DOHH2 (cell line): ENCODE measurements around the gene TRIP4.

ENCODE experiments used
- H3F3A ChIP-seq: fragments of 200-600 bp; sonication (generic), shearing (Covaris generic); 2 replicates; pipeline ENCODE4 v1.6.0; 2016; ENCODE audit warnings: antibody characterized with exemption, mild to moderate bottlenecking; ENCODE audit not compliant: control insufficient read depth, insufficient read depth
- H3K27ac ChIP-seq: fragments of 200-600 bp; sonication (generic); 2 replicates; pipeline ENCODE4 v1.5.1; 2014; ENCODE audit warnings: low read depth, mild to moderate bottlenecking, low read length, moderate library complexity
- H3K27me3 ChIP-seq: fragments of 200-600 bp; sonication (generic); 2 replicates; pipeline ENCODE4 v1.6.1; 2014; ENCODE audit warnings: mild to moderate bottlenecking, low read length, mixed read lengths; ENCODE audit not compliant: control insufficient read depth
- H3K36me3 ChIP-seq: fragments of 200-600 bp; sonication (generic); 2 replicates; pipeline ENCODE4 v1.6.1; 2014; ENCODE audit warnings: mild to moderate bottlenecking, low read length, moderate library complexity, mixed read lengths; ENCODE audit not compliant: control insufficient read depth
- H3K4me1 ChIP-seq: fragments of 200-600 bp; sonication (generic); 2 replicates; pipeline ENCODE4 v1.6.1; 2014; ENCODE audit warnings: mild to moderate bottlenecking, low read length, mixed read lengths; ENCODE audit not compliant: control insufficient read depth
- H3K4me2 ChIP-seq: fragments of 200-600 bp; sonication (generic); 2 replicates; pipeline ENCODE4 v1.6.0; 2014; ENCODE audit warnings: mild to moderate bottlenecking, low read length, moderate library complexity
- H3K4me3 ChIP-seq: fragments of 200-600 bp; sonication (generic); 2 replicates; pipeline ENCODE4 v1.5.1; 2014; ENCODE audit warnings: mild to moderate bottlenecking, low read length, mixed read lengths
- H3K79me2 ChIP-seq: fragments of 200-600 bp; sonication (generic); 2 replicates; pipeline ENCODE4 v1.6.1; 2014; ENCODE audit warnings: mild to moderate bottlenecking, low read length, mixed read lengths; ENCODE audit not compliant: control insufficient read depth
- H3K9me2 ChIP-seq: fragments of 200-600 bp; sonication (generic); replicated peaks from 2 replicates; pipeline ENCODE4 v1.6.1; 2014; ENCODE audit warnings: mild to moderate bottlenecking, low read length, mixed read lengths; ENCODE audit not compliant: control insufficient read depth
- H3K9me3 ChIP-seq: fragments of 200-600 bp; sonication (generic); 2 replicates; pipeline ENCODE4 v1.6.1; 2014; ENCODE audit warnings: antibody characterized with exemption, low read length, mixed read lengths; ENCODE audit not compliant: control insufficient read depth, insufficient read depth
- H4K20me1 ChIP-seq: fragments of 200-600 bp; sonication (generic); 2 replicates; pipeline ENCODE4 v1.6.0; 2014; ENCODE audit warnings: low read depth, mild to moderate bottlenecking, antibody characterized with exemption, low read length, moderate library complexity; ENCODE audit not compliant: control insufficient read depth, insufficient read depth
- CTCF ChIP-seq: fragments of 200-600 bp; sonication (generic); IDR thresholded peaks from one replicate; pipeline ENCODE4 v1.5.1; 2014; ENCODE audit warnings: antibody characterized with exemption, mild to moderate bottlenecking, low read depth, low read length; ENCODE audit not compliant: poor library complexity, severe bottlenecking
- EZH2phosphoT487 ChIP-seq: fragments of 200-600 bp; sonication (generic); IDR thresholded peaks from 2 replicates; pipeline ENCODE4 v1.6.1; 2017; ENCODE audit warnings: borderline replicate concordance, mild to moderate bottlenecking, antibody characterized with exemption, low read length, moderate library complexity, mixed read lengths

The TRIP4 gene

GRCh38 chr15:64444836-64445235 lies 57.2 kb downstream of the TRIP4 start:
- H3K9me2 ChIP-seq, result no peaks in the 10 kb centered on the region
- H3K4me2 ChIP-seq, result no peak overlapping the region
- no peaks in the 10 kb centered on the region for H4K20me1 ChIP-seq
- H3F3A ChIP-seq, result no peaks in the 10 kb centered on the region; the same call in 1 of the 2 replicates
- no peaks in the 10 kb centered on the region for H3K27me3 ChIP-seq
- no peak overlapping the region for H3K27ac ChIP-seq
- H3K79me2 ChIP-seq, result no peaks in the 10 kb centered on the region
- H3K4me1 ChIP-seq, result 0 out of 2 replicates have a peak, but pooled peaks cover 6% of the 10 kb centered on the region
- TF ChIP-seq EZH2phosphoT487 (no peak), CTCF (no peak)
- no peaks in the 10 kb centered on the region for H3K36me3 ChIP-seq
- no peak overlapping the region for H3K4me3 ChIP-seq
- no peaks in the 10 kb centered on the region for H3K9me3 ChIP-seq

GRCh38 chr15:64447536-64448315 lies 60.1 kb downstream of the TRIP4 start:
- no peaks in the 10 kb centered on the region for H3K9me3 ChIP-seq
- H3K4me1 ChIP-seq, result 0 out of 2 replicates have a peak, but pooled peaks cover 6% of the 10 kb centered on the region
- no peaks in the 10 kb centered on the region for H3K27me3 ChIP-seq
- no peak overlapping the region for H3K27ac ChIP-seq
- no peaks in the 10 kb centered on the region for H3K36me3 ChIP-seq
- no peak overlapping the region for H3K4me3 ChIP-seq
- H3K4me2 ChIP-seq, result no peak overlapping the region
- no peaks in the 10 kb centered on the region for H4K20me1 ChIP-seq
- TF ChIP-seq CTCF, result no peak
- no peak for TF ChIP-seq EZH2phosphoT487
- no peaks in the 10 kb centered on the region; the same call in 1 of the 2 replicates for H3F3A ChIP-seq
- H3K79me2 ChIP-seq, result no peaks in the 10 kb centered on the region
- no peaks in the 10 kb centered on the region for H3K9me2 ChIP-seq

GRCh38 chr15:64452988-64453688 lies 65.5 kb downstream of the TRIP4 start:
- Histone ChIP-seq H3K36me3 (no peaks in the 10 kb centered on the region), H3K9me3 (no peaks in the 10 kb centered on the region), H3K4me1 (peaks cover 49% of the 10 kb centered on the region), H3K27me3 (no peaks in the 10 kb centered on the region), H4K20me1 (no peaks in the 10 kb centered on the region), H3F3A (peaks cover 13% of the 10 kb centered on the region), H3K27ac (no peak overlapping the region), H3K4me3 (no peak overlapping the region), H3K9me2 (no peaks in the 10 kb centered on the region), H3K4me2 (no peak overlapping the region), H3K79me2 (no peaks in the 10 kb centered on the region)
- TF ChIP-seq EZH2phosphoT487 (no peak), CTCF (no peak)
